ENCODE data around the gene NSRP1. TPM values are rescaled to one million over a fixed set of nuclear protein-coding genes. Genes with fewer than 3 reads are reported as not detected.

Gene NSRP1
- total RNA-seq, 1 experiment from 2014 or later = 28.0 TPM

- POLR2A ChIA-PET = no interaction called here
- no peaks in the 10 kb centered on the region for H3K9me3 Mint-ChIP-seq (ENCODE audit: unreplicated experiment)
- H3K4me1 ChIP-seq = no peaks in the 10 kb centered on the region; the same call in 1 of the 2 replicates
- CTCF ChIA-PET = interaction anchor here (0.6 to 5.7 kb wide), 3 partner anchors 13 to 160 kb away, joined by 3 to 56 read pairs (median 51); partner anchors contain the start of gene SSH2
- peaks cover 27% of the 10 kb centered on the region for H3K27me3 Mint-ChIP-seq (ENCODE audit: insufficient read depth, unreplicated experiment)
- no peak overlapping the region for H3K4me3 Mint-ChIP-seq (ENCODE audit: unreplicated experiment)
- intact Hi-C loops (cut with micrococcal nuclease; ENCODE audit: unreplicated experiment) = loop anchor here (2.0 to 10.0 kb wide), 3 partner anchors 227 to 457 kb away; no protein-coding TSS in a partner anchor
- H3K27ac Mint-ChIP-seq (ENCODE audit: unreplicated experiment) = no peak overlapping the region
- no peaks in the 10 kb centered on the region for H3K27me3 ChIP-seq (replicated peaks; ENCODE audit: control insufficient read depth, insufficient read depth, low read length)
- H3K36me3 Mint-ChIP-seq (ENCODE audit: insufficient read depth, unreplicated experiment) = no peaks in the 10 kb centered on the region
- H3K36me3 ChIP-seq (ENCODE audit: control insufficient read depth, insufficient read depth, low read length) = no peaks in the 10 kb centered on the region
- TF ChIP-seq, protein P1, sequence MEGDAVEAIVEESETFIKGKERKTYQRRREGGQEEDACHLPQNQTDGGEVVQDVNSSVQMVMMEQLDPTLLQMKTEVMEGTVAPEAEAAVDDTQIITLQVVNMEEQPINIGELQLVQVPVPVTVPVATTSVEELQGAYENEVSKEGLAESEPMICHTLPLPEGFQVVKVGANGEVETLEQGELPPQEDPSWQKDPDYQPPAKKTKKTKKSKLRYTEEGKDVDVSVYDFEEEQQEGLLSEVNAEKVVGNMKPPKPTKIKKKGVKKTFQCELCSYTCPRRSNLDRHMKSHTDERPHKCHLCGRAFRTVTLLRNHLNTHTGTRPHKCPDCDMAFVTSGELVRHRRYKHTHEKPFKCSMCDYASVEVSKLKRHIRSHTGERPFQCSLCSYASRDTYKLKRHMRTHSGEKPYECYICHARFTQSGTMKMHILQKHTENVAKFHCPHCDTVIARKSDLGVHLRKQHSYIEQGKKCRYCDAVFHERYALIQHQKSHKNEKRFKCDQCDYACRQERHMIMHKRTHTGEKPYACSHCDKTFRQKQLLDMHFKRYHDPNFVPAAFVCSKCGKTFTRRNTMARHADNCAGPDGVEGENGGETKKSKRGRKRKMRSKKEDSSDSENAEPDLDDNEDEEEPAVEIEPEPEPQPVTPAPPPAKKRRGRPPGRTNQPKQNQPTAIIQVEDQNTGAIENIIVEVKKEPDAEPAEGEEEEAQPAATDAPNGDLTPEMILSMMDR (IDR thresholded peaks at IDR 0.05; ENCODE audit: insufficient read depth in 1 of 2, low read depth in 1 of 2, low read length in 1 of 2, severe bottlenecking in 1 of 2, unreplicated experiment in 1 of 2) = no peak
- no TSS peak for BruUV-seq (replicated peaks)
- no peak overlapping the region for H3K4me3 ChIP-seq (ENCODE audit: low read depth, low read length)
- peaks cover 5% of the 10 kb centered on the region for H3K4me1 Mint-ChIP-seq (ENCODE audit: low read depth, unreplicated experiment)
- no peaks in the 10 kb centered on the region for H3K9me3 ChIP-seq
- DNase-seq = no peak
Observed at GRCh38 chr17:30091771-30092170, 24.8 kb upstream of the NSRP1 start.

GRCh38 chr17:30092886-30093285 is 23.7 kb upstream of the NSRP1 start:
- no peak overlapping the region for H3K4me3 Mint-ChIP-seq (ENCODE audit: unreplicated experiment)
- Histone ChIP-seq H3K4me3 (ENCODE audit: low read depth, low read length) (no peak overlapping the region), H3K36me3 (ENCODE audit: control insufficient read depth, insufficient read depth, low read length) (no peaks in the 10 kb centered on the region), H3K27me3 (replicated peaks; ENCODE audit: control insufficient read depth, insufficient read depth, low read length) (no peaks in the 10 kb centered on the region), H3K4me1 (no peaks in the 10 kb centered on the region; the same call in 1 of the 2 replicates), H3K9me3 (no peaks in the 10 kb centered on the region)
- H3K27me3 Mint-ChIP-seq (ENCODE audit: insufficient read depth, unreplicated experiment) = peaks cover 22% of the 10 kb centered on the region
- no peak for DNase-seq
- no peak overlapping the region for H3K27ac Mint-ChIP-seq (ENCODE audit: unreplicated experiment)
- no peaks in the 10 kb centered on the region for H3K9me3 Mint-ChIP-seq (ENCODE audit: unreplicated experiment)
- H3K36me3 Mint-ChIP-seq (ENCODE audit: insufficient read depth, unreplicated experiment) = no peaks in the 10 kb centered on the region
- peaks cover 5% of the 10 kb centered on the region for H3K4me1 Mint-ChIP-seq (ENCODE audit: low read depth, unreplicated experiment)
- ChIA-PET CTCF (interaction anchor here (0.5 to 5.7 kb wide), 32 partner anchors 8 to 723 kb away, joined by 3 to 56 read pairs (median 4); partner anchors contain the start of gene SSH2), POLR2A (no interaction called here)
- intact Hi-C loops (cut with micrococcal nuclease; ENCODE audit: unreplicated experiment) = loop anchor here (1.0 to 10.0 kb wide), 5 partner anchors 67 to 458 kb away; no protein-coding TSS in a partner anchor
- TF ChIP-seq, protein P1 (IDR thresholded peaks at IDR 0.05; ENCODE audit: insufficient read depth in 1 of 2, low read depth in 1 of 2, low read length in 1 of 2, severe bottlenecking in 1 of 2, unreplicated experiment in 1 of 2) = no peak
- BruUV-seq (replicated peaks) = no TSS peak

- POLR2A ChIA-PET = no interaction called here
- no peak overlapping the region for H3K4me3 ChIP-seq (ENCODE audit: low read depth, low read length)
- H3K4me1 ChIP-seq = no peaks in the 10 kb centered on the region; the same call in 1 of the 2 replicates
- peaks cover 5% of the 10 kb centered on the region for H3K4me1 Mint-ChIP-seq (ENCODE audit: low read depth, unreplicated experiment)
- no peaks in the 10 kb centered on the region for H3K36me3 ChIP-seq (ENCODE audit: control insufficient read depth, insufficient read depth, low read length)
- peak; percentile 54 to 86 for DNase-seq
- H3K27me3 Mint-ChIP-seq (ENCODE audit: insufficient read depth, unreplicated experiment) = peaks cover 22% of the 10 kb centered on the region
- no peak overlapping the region for H3K27ac Mint-ChIP-seq (ENCODE audit: unreplicated experiment)
- H3K9me3 Mint-ChIP-seq (ENCODE audit: unreplicated experiment) = no peaks in the 10 kb centered on the region
- H3K36me3 Mint-ChIP-seq (ENCODE audit: insufficient read depth, unreplicated experiment) = no peaks in the 10 kb centered on the region
- CTCF ChIA-PET = interaction anchor here (0.5 to 5.7 kb wide), 32 partner anchors 9 to 1064 kb away, joined by 3 to 56 read pairs (median 4); partner anchors contain the start of gene SSH2
- TF ChIP-seq, protein P1 (IDR thresholded peaks at IDR 0.05; ENCODE audit: insufficient read depth in 1 of 2, low read depth in 1 of 2, low read length in 1 of 2, severe bottlenecking in 1 of 2, unreplicated experiment in 1 of 2) = peak; percentile 69 to 90
- H3K4me3 Mint-ChIP-seq (ENCODE audit: unreplicated experiment) = no peak overlapping the region
- no peaks in the 10 kb centered on the region for H3K27me3 ChIP-seq (replicated peaks; ENCODE audit: control insufficient read depth, insufficient read depth, low read length)
- no TSS peak for BruUV-seq (replicated peaks)
- no peaks in the 10 kb centered on the region for H3K9me3 ChIP-seq
- intact Hi-C loops (cut with micrococcal nuclease; ENCODE audit: unreplicated experiment) = loop anchor here (1.0 to 10.0 kb wide), 5 partner anchors 67 to 459 kb away; no protein-coding TSS in a partner anchor
Observed at GRCh38 chr17:30093463-30094147, 23.0 kb upstream of the NSRP1 start.
